Measurements from ENCODE around the gene C10orf53.

GRCh38 chr10:49713266-49713665 is 33.8 kb downstream of the C10orf53 start:
- TF ChIP-seq TAF1 (IDR thresholded peaks at IDR 0.05; ENCODE audit: low read depth, low read length): no peak
- TF ChIP-seq POLR2A (IDR thresholded peaks at IDR 0.05; ENCODE audit: low read depth, low read length): no peak
- no peak for TF ChIP-seq SPI1 (IDR thresholded peaks at IDR 0.05; ENCODE audit: low read depth, low read length)
- TF ChIP-seq POLR2AphosphoS5 (IDR thresholded peaks at IDR 0.05; ENCODE audit: low read depth, low read length): no peak
- no peak for TF ChIP-seq PAX5 (IDR thresholded peaks at IDR 0.05; ENCODE audit: insufficient read depth, low read length, severe bottlenecking)
- no peak for TF ChIP-seq POU2F2 (IDR thresholded peaks at IDR 0.05; ENCODE audit: low read depth, low read length)
